Psoas muscle (tissue), 8 donors: ENCODE data around the gene MAP2K1. TPM values are rescaled to one million over a fixed set of nuclear protein-coding genes. Genes with fewer than 3 reads are reported as not detected.
"Not testable (repeated sequence)": the region's sequence is repeated elsewhere in the genome, so short reads cannot be mapped to it uniquely, and the experiment has no call there.

Source experiments
- ATAC-seq, 4 donors: fragments of 200-7000 bp; cut with Tn5 transposase; one replicate each; pipeline ENCODE4 v1.9.1; 2020; ENCODE audit warnings: moderate library complexity in 3 of 4, mild to moderate bottlenecking in 2 of 4
- DNase-seq, 2 donors: peaks; one replicate each; pipeline ENCODE4 v3.0.0-alpha.2; 2020
- H3K27ac ChIP-seq: fragments of 200-600 bp; one replicate; pipeline ENCODE4 v1.8.0; 2022
- H3K27me3 ChIP-seq, 3 donors: fragments of 200-600 bp in 1 of 3; one replicate each; pipeline versions ENCODE4 v1.6.1 to v1.8.0; 2013 to 2022; ENCODE audit warnings: low read length in 2 of 3, mild to moderate bottlenecking in 2 of 3, moderate library complexity in 1 of 3; ENCODE audit not compliant: insufficient read depth in 3 of 3
- H3K36me3 ChIP-seq, 2 donors: fragments of 200-600 bp in 1 of 2; one replicate each; pipeline versions ENCODE4 v1.6.1 to v1.8.0; 2013 to 2022; ENCODE audit warnings: low read depth in 1 of 2, mild to moderate bottlenecking in 1 of 2, moderate library complexity in 1 of 2; ENCODE audit not compliant: insufficient read depth in 1 of 2
- H3K4me1 ChIP-seq: fragments of 200-600 bp; one replicate; pipeline ENCODE4 v1.8.0; 2022
- H3K4me3 ChIP-seq: fragments of 200-600 bp; one replicate; pipeline ENCODE4 v1.8.0; 2022; ENCODE audit warnings: mild to moderate bottlenecking
- H3K9me3 ChIP-seq: fragments of 200-600 bp; one replicate; pipeline ENCODE4 v1.8.0; 2022
- CTCF ChIP-seq: fragments of 200-600 bp; IDR thresholded peaks from one replicate; pipeline ENCODE4 v1.8.0; 2022; ENCODE audit warnings: antibody characterized with exemption
- WGBS, 3 donors: extraction: QIAGEN DNeasy Blood & Tissue Kit; methylation state at CpG; one replicate each; pipeline versions ENCODE4 v1.1.6 to v1.1.7; 2013; 5-methylcytosine and 5-hydroxymethylcytosine counted together
- intact Hi-C, 2 donors: fragments of 100-400 bp; cut with DNase I; formaldehyde crosslinking; loops; one replicate each; pipeline versions ENCODE4 v1.11.0 to v1.14.2; 2022
- polyA plus RNA-seq, 3 donors: library from polyadenylated mRNA; stranded (reverse); fragments of 200-250 nt; gene quantifications; one replicate each; pipeline ENCODE4 v1.2.3, GENCODE V29; 2013
- total RNA-seq, 4 donors: library from RNA; stranded (reverse); fragmentation: NEBNext Ultra II Directional in 2 of 4; extraction: Animal tissue kit (Norgen Biotek cat#: 25700) in 2 of 4; gene quantifications; one replicate each; pipeline versions ENCODE4 v1.2.1 to v1.2.4, GENCODE V29; 2021 to 2023
- donor health status: healthy with polysubstance abuse.
- donor health status: DM: no; HTN: no; CAD: no; lungs with moderate emphysema.
- donor health status: Bipolar disorder and iron deficiency.
- donor health status: healthy.
- donor health status: DM: yes; HTN: yes; CAD: no.
- donor health status: DM: no; HTN: no; CAD: no.
- donor health status: DM: no; HTN: no; CAD: no.
- donor health status: DM: yes; HTN: yes; CAD: no.

The MAP2K1 gene
- total and polyA plus RNA-seq, 7 donors, result 56.3 to 135 (median 66.9) TPM

GRCh38 chr15:66388576-66388975 is 1.9 kb downstream of the MAP2K1 start:
- ATAC-seq (no peak), DNase-seq (no peak)
- H3K4me3 ChIP-seq, result peak overlapping the region; percentile 94
- intact Hi-C loops, result no loop called here
- no peak for TF ChIP-seq CTCF
- H3K4me1 ChIP-seq, result peaks cover 46% of the 10 kb centered on the region
- H3K27ac ChIP-seq, result peak overlapping the region; percentile 52
- H3K9me3 ChIP-seq, result no peaks in the 10 kb centered on the region
- no peaks in the 10 kb centered on the region for H3K27me3 ChIP-seq
- WGBS, 3 donors, result 71 to 75% (median 73%) methylated on average over 4 to 5 of the region's 5 CpGs
- H3K36me3 ChIP-seq, result no peaks in the 10 kb centered on the region

- DNase-seq (no peak), ATAC-seq (no peak)
- no peaks in the 10 kb centered on the region for H3K36me3 ChIP-seq
- WGBS, 3 donors, result 83 to 91% (median 87%) methylated on average over 14 of the region's 14 CpGs
- H3K4me1 ChIP-seq, result peaks cover 46% of the 10 kb centered on the region
- no peaks in the 10 kb centered on the region for H3K9me3 ChIP-seq
- intact Hi-C loops, result no loop called here
- H3K27ac ChIP-seq, result peak overlapping the region; percentile 52
- peak overlapping the region; percentile 94 for H3K4me3 ChIP-seq
- no peak for TF ChIP-seq CTCF
- no peaks in the 10 kb centered on the region for H3K27me3 ChIP-seq
Measured at GRCh38 chr15:66389098-66389858, 2.6 kb downstream of the MAP2K1 start.

GRCh38 chr15:66389859-66390381 is 3.2 kb downstream of the MAP2K1 start:
- H3K27ac ChIP-seq, result peak overlapping the region; percentile 52
- intact Hi-C loops, result no loop called here

GRCh38 chr15:66390678-66391077 is 4.0 kb downstream of the MAP2K1 start:
- no peak for TF ChIP-seq CTCF
- 64 to 80% (median 73%) methylated on average over 1 of the region's 1 CpG for WGBS, 3 donors
- DNase-seq, result no peak

More at GRCh38 chr15:66389859-66390381, 3.2 kb downstream of the MAP2K1 start:
- TF ChIP-seq CTCF, result no peak
- Histone ChIP-seq H3K4me3 (no peak overlapping the region), H3K4me1 (peaks cover 46% of the 10 kb centered on the region), H3K36me3 (no peaks in the 10 kb centered on the region), H3K27me3 (no peaks in the 10 kb centered on the region), H3K9me3 (no peaks in the 10 kb centered on the region)
- DNase-seq (no peak), ATAC-seq (no peak)

GRCh38 chr15:66393037-66393436 is 6.3 kb downstream of the MAP2K1 start:
- 97 to 100% (median 100%) methylated on average over 1 of the region's 1 CpG for WGBS, 3 donors
- H3K27ac ChIP-seq, H3K27me3 ChIP-seq, H3K9me3 ChIP-seq, ATAC-seq, DNase-seq, intact Hi-C loops, H3K4me3 ChIP-seq, H3K36me3 ChIP-seq: not testable (repeated sequence)
- H3K4me1 ChIP-seq, result peaks cover 38% of the 10 kb centered on the region

More at GRCh38 chr15:66390678-66391077, 4.0 kb downstream of the MAP2K1 start:
- Histone ChIP-seq H3K4me3 (no peak overlapping the region), H3K27ac (no peak overlapping the region), H3K4me1 (peaks cover 45% of the 10 kb centered on the region), H3K27me3 (no peaks in the 10 kb centered on the region), H3K36me3 (no peaks in the 10 kb centered on the region), H3K9me3 (no peaks in the 10 kb centered on the region)
- ATAC-seq, result no peak
- intact Hi-C loops, result no loop called here
